K562 (cell line): ENCODE results near the gene CDH12. TPM values are rescaled to one million over a fixed set of nuclear protein-coding genes. Genes with fewer than 3 reads are reported as not detected.

Experiments used
- ATAC-seq: fragments of 200-7000 bp; cut with Tn5 transposase; 3 replicates; pipeline ENCODE4 v1.9.1; 2020; ENCODE audit warnings: moderate library complexity
- BruUV-seq: library from RNA; stranded (reverse); fragments of 400-500 nt; replicated peaks from 2 replicates; lab custom pipeline; 2021; lab: Mats Ljungman, UMichigan
- CTCF ChIA-PET: fragments of 300-600 bp; formaldehyde crosslinking; extraction: SDS; loops from one replicate; lab custom pipeline; 2021; ENCODE audit warnings: low intra/inter-chr PET ratio; lab: Yijun Ruan, JAX
- POLR2A ChIA-PET: fragments of 300-600, 350-650 bp; sonication (Branson Sonifier 250); formaldehyde crosslinking; extraction: SDS; loops from one replicate; lab custom pipeline; 2021; ENCODE audit warnings: antibody characterized with exemption, inconsistent platforms; lab: Yijun Ruan, JAX
- DNase-seq, 4 experiments: peaks; one replicate each; pipeline versions ENCODE4 v3.0.0 to v3.0.0-alpha.2; 2011 to 2018; ENCODE audit warnings: low spot score in 3 of 4, mixed read lengths in 3 of 4; ENCODE audit errors: extremely low read depth in 1 of 4
- FAIRE-seq: peaks from 2 replicates; lab custom pipeline; 2011; peaks lifted over from hg19 to GRCh38; lab: Jason Lieb, UNC
- H2AFZ ChIP-seq: 2 replicates; pipeline ENCODE4 v1.6.0; 2011; ENCODE audit warnings: low read depth, low read length, control low read depth, inconsistent platforms
- H3K27ac ChIP-seq: fragments of 200-600 bp; 3 replicates; pipeline ENCODE4 v1.8.0; 2011; ENCODE audit warnings: low read depth, mild to moderate bottlenecking, control low read depth, inconsistent platforms, low read length, moderate library complexity, mixed read lengths; ENCODE audit errors: extremely low read depth
- H3K27me3 ChIP-seq, 2 experiments: fragments of 300-600 bp in 1 of 2; 2 replicates in 1 of 2; 3 replicates in 1 of 2; pipeline versions ENCODE4 v1.6.0 to v1.8.0; 2011; ENCODE audit warnings: inconsistent platforms in 2 of 2, low read length in 2 of 2, mild to moderate bottlenecking in 1 of 2, mixed read lengths in 1 of 2, moderate library complexity in 1 of 2; ENCODE audit not compliant: control insufficient read depth in 2 of 2, insufficient read depth in 2 of 2
- H3K36me3 ChIP-seq: fragments of 300-600 bp; 3 replicates; pipeline ENCODE4 v1.8.0; 2011; ENCODE audit warnings: mild to moderate bottlenecking, low read length, inconsistent platforms; ENCODE audit not compliant: control insufficient read depth, insufficient read depth
- H3K4me1 ChIP-seq, 2 experiments: fragments of 200-600 bp in 1 of 2; replicated peaks in 1 of 2; 2 replicates in 1 of 2; 3 replicates in 1 of 2; pipeline versions ENCODE4 v1.5.1 to v1.8.0; 2011; ENCODE audit warnings: inconsistent platforms in 2 of 2, low read length in 2 of 2, mild to moderate bottlenecking in 1 of 2, mixed read lengths in 1 of 2, moderate library complexity in 1 of 2; ENCODE audit not compliant: control insufficient read depth in 2 of 2, insufficient read depth in 2 of 2
- H3K4me2 ChIP-seq: 2 replicates; pipeline ENCODE4 v1.6.1; 2011; ENCODE audit warnings: low read length, control low read depth, inconsistent platforms, mixed read lengths; ENCODE audit not compliant: insufficient read depth
- H3K4me3 ChIP-seq: fragments of 200-600 bp; sonication (generic), shearing (Covaris generic); 2 replicates; pipeline ENCODE4 v1.5.1; 2016; ENCODE audit warnings: control low read depth, inconsistent platforms
- H3K79me2 ChIP-seq: fragments of 200-600 bp; 3 replicates; pipeline ENCODE4 v1.8.0; 2011; ENCODE audit warnings: low read length, inconsistent platforms; ENCODE audit not compliant: control insufficient read depth, insufficient read depth
- H3K9ac ChIP-seq, 2 experiments: 2 replicates each; pipeline versions ENCODE4 v1.6.0 to v1.6.1; 2011; ENCODE audit warnings: low read depth in 2 of 2, low read length in 2 of 2, control low read depth in 1 of 2, inconsistent platforms in 1 of 2, mild to moderate bottlenecking in 1 of 2, mixed read lengths in 1 of 2; ENCODE audit not compliant: insufficient read depth in 1 of 2
- H3K9me1 ChIP-seq: one replicate; pipeline ENCODE4 v1.6.0; 2011; ENCODE audit warnings: inconsistent platforms, mild to moderate bottlenecking, low read length, moderate library complexity; ENCODE audit not compliant: control insufficient read depth, insufficient read depth
- H3K9me3 ChIP-seq: replicated peaks from 2 replicates; pipeline ENCODE4 v1.5.1; 2011; ENCODE audit warnings: low read depth, low read length, inconsistent platforms; ENCODE audit not compliant: control insufficient read depth, insufficient read depth
- H4K20me1 ChIP-seq: replicated peaks from 2 replicates; pipeline ENCODE4 v1.6.1; 2011; ENCODE audit warnings: low read length, inconsistent platforms, mixed read lengths; ENCODE audit not compliant: control insufficient read depth, insufficient read depth
- BCL6 ChIP-seq: fragments of 250-450 bp; sonication (Bioruptor Pico); IDR thresholded peaks from 2 replicates; pipeline ENCODE4 v1.4.0; 2020
- ESRRA ChIP-seq: fragments of 450-650 bp; IDR thresholded peaks from 2 replicates; pipeline ENCODE4 v1.6.1; 2014; ENCODE audit warnings: low read depth, mild to moderate bottlenecking, moderate library complexity, borderline replicate concordance
- FIP1L1 ChIP-seq: fragments of 200-400 bp; formaldehyde crosslinking; IDR thresholded peaks from 2 replicates; pipeline ENCODE4 v1.6.1; 2018; ENCODE audit warnings: mild to moderate bottlenecking, low read depth, low read length; ENCODE audit not compliant: poor library complexity, severe bottlenecking
- HIVEP1 ChIP-seq: fragments of 250-450 bp; sonication (Bioruptor Pico); IDR thresholded peaks from 2 replicates; pipeline ENCODE4 v1.4.0; 2020; ENCODE audit warnings: mild to moderate bottlenecking
- KLF1 ChIP-seq: fragments of 450-650 bp; IDR thresholded peaks from 2 replicates; pipeline ENCODE4 v1.6.1; 2016; ENCODE audit warnings: missing genetic modification characterization, missing compliant biosample characterization
- PHF20 ChIP-seq: fragments of 450-650 bp; IDR thresholded peaks from 2 replicates; pipeline ENCODE4 v1.6.1; 2018; ENCODE audit not compliant: partially characterized antibody
- PTBP1 ChIP-seq: fragments of 200-400 bp; formaldehyde crosslinking; IDR thresholded peaks from 2 replicates; pipeline ENCODE4 v1.6.1; 2017; ENCODE audit warnings: low read depth, low read length
- RBM22 ChIP-seq: fragments of 200-400 bp; formaldehyde crosslinking; IDR thresholded peaks from 2 replicates; pipeline ENCODE4 v1.6.1; 2018; ENCODE audit warnings: low read length, low read depth; ENCODE audit not compliant: poor library complexity, severe bottlenecking
- RFX5 ChIP-seq: IDR thresholded peaks from 2 replicates; pipeline ENCODE4 v1.6.1; 2011; ENCODE audit warnings: low read depth, mild to moderate bottlenecking, improper control_type of control experiment, low read length
- RHOXF2B ChIP-seq: fragments of 250-450 bp; sonication (Bioruptor Pico); conservative IDR thresholded peaks from 2 replicates; pipeline ENCODE4 v1.5.1; 2021
- YY1 ChIP-seq, 3 experiments: IDR thresholded peaks; 2 replicates each; pipeline ENCODE4 v1.6.1; 2011; ENCODE audit warnings: low read length in 2 of 3, mild to moderate bottlenecking in 2 of 3, moderate library complexity in 2 of 3, borderline replicate concordance in 1 of 3, control low read depth in 1 of 3, low read depth in 1 of 3; ENCODE audit not compliant: insufficient read depth in 3 of 3, insufficient replicate concordance in 2 of 3, control insufficient read depth in 1 of 3, insufficient read length in 1 of 3; ENCODE audit errors: extremely low read depth in 1 of 3
- ZNF41 ChIP-seq: fragments of 250-450 bp; sonication (Bioruptor Pico); conservative IDR thresholded peaks from 2 replicates; pipeline ENCODE4 v1.4.0; 2020; ENCODE audit warnings: mild to moderate bottlenecking
- WGBS: fragments of 100-300 bp; shearing (Covaris generic); methylation state at CpG from one replicate; pipeline ENCODE4 v1.1.6; 2016; ENCODE audit warnings: low coverage, mixed read lengths; ENCODE audit not compliant: insufficient coverage; ENCODE audit errors: missing lambda C conversion rate; 5-methylcytosine and 5-hydroxymethylcytosine counted together
- in situ Hi-C: fragments of 300-500 bp; cut with MboI; formaldehyde crosslinking; loops from 4 replicates; pipeline ENCODE4 v1.15.0; 2018; ENCODE audit warnings: inconsistent platforms, mixed read lengths
- intact Hi-C: fragments of 100-400 bp; cut with micrococcal nuclease; formaldehyde crosslinking; loops from 2 replicates; pipeline ENCODE4 v1.14.2; 2022
- polyA plus RNA-seq, 8 experiments: library from polyadenylated mRNA; depleted of rRNA in 4 of 8; stranded (reverse) in 5 of 8; unstranded in 3 of 8; fragments of >200 nt; fragmentation: Nextera tagmentation in 2 of 8; fragmentation: Illumina TruSeq in 1 of 8; extraction: Ambion mirVana in 2 of 8; extraction: Trizol in 1 of 8; gene quantifications; 2 replicates each; pipeline versions ENCODE4 v1.2.1 to v1.2.3, GENCODE V29; 2011 to 2014; ENCODE audit warnings: inconsistent platforms in 1 of 8, missing spikeins in 1 of 8
- total RNA-seq, 7 experiments: library from RNA; depleted of rRNA in 6 of 7; stranded (reverse); fragments of >200 nt in 6 of 7; fragmentation: Illumina TruSeq in 2 of 7; extraction: Trizol in 2 of 7; gene quantifications; 2 replicates each; pipeline versions ENCODE4 v1.2.1 to v1.2.3, GENCODE V29; 2011 to 2021; ENCODE audit warnings: low replicate concordance in 1 of 7
- TF ChIP-seq, protein P1 (sequence below): sonication (generic); formaldehyde crosslinking; IDR thresholded peaks from 2 replicates; pipeline ENCODE4 v1.8.1; 2022; ENCODE audit warnings: missing genetic modification reagents
- TF ChIP-seq, protein P2 (sequence below): fragments of 250-450 bp; sonication (Bioruptor Pico); IDR thresholded peaks from 2 replicates; pipeline ENCODE4 v1.5.0; 2021; ENCODE audit warnings: mild to moderate bottlenecking, moderate library complexity
- TF ChIP-seq, protein P3 (sequence below): sonication (generic); formaldehyde crosslinking; IDR thresholded peaks from 2 replicates; pipeline ENCODE4 v1.8.0; 2023; ENCODE audit warnings: mild to moderate bottlenecking, missing genetic modification reagents

CDH12 gene
- total and polyA plus RNA-seq, 9 of the 15 experiments (the other 6 are each of a cell fraction or from before 2014, with no cell fraction given): 0.03 to 1.7 (median 0.37) TPM

DNA sequence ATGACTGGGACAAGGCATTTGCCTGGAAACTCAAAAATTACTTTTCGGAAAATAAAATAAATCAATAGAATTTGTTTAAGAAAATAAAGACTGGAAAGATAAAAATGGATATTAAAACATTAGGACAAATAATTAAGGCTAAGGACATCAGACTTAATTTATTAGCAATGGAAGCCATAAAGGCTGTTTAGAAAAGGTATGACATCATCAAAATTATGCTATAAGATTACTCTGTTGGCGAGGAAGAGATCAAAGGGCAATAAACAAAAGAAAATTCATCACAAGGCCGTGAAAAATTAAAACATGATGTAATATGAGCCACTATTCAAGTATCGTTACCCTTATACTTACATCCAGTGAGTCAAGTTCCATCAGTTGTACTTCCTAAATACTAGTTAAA, 2.7 kb upstream of the CDH12 start:
- POLR2A ChIA-PET: interaction anchor here (0.7 kb wide), 1 partner anchor 22 kb away, joined by 3 read pairs; no protein-coding TSS in a partner anchor
- 5% methylated on average over 4 of the region's 4 CpGs for WGBS
- Histone ChIP-seq H3K9ac (no peak overlapping the region), H4K20me1 (no peaks in the 10 kb centered on the region), H3K9me3 (no peaks in the 10 kb centered on the region), H3K79me2 (no peaks in the 10 kb centered on the region), H3K36me3 (no peaks in the 10 kb centered on the region), H2AFZ (no peak overlapping the region), H3K4me2 (no peak overlapping the region), H3K9me1 (no peaks in the 10 kb centered on the region), H3K27me3 (no peaks in the 10 kb centered on the region), H3K4me1 (no peaks in the 10 kb centered on the region), H3K27ac (no peak overlapping the region), H3K4me3 (no peak overlapping the region)
- BruUV-seq: no TSS peak
- ATAC-seq (no peak), FAIRE-seq (no peak), DNase-seq (no peak)
- in situ Hi-C loops (no loop called here), intact Hi-C loops (no loop called here)
- CTCF ChIA-PET: no interaction called here
- no peak for TF ChIP-seq RHOXF2B (CRISPR knock-in tag)
- no peak for TF ChIP-seq PHF20
- TF ChIP-seq YY1 (IDR thresholded peaks at IDR 0.05; ENCODE audit: borderline replicate concordance in 1 of 3, control insufficient read depth in 1 of 3, extremely low read depth in 1 of 3, insufficient read depth in 3 of 3, insufficient read length in 1 of 3, insufficient replicate concordance in 2 of 3, low read depth in 1 of 3, low read length in 2 of 3): no peak
- TF ChIP-seq KLF1: no peak
- TF ChIP-seq ESRRA: no peak
- TF ChIP-seq, protein P1, sequence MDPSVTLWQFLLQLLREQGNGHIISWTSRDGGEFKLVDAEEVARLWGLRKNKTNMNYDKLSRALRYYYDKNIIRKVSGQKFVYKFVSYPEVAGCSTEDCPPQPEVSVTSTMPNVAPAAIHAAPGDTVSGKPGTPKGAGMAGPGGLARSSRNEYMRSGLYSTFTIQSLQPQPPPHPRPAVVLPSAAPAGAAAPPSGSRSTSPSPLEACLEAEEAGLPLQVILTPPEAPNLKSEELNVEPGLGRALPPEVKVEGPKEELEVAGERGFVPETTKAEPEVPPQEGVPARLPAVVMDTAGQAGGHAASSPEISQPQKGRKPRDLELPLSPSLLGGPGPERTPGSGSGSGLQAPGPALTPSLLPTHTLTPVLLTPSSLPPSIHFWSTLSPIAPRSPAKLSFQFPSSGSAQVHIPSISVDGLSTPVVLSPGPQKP (CRISPR knock-in tag): no peak
- no peak for TF ChIP-seq BCL6
- no peak for TF ChIP-seq ZNF41 (CRISPR knock-in tag)
- TF ChIP-seq, protein P2, sequence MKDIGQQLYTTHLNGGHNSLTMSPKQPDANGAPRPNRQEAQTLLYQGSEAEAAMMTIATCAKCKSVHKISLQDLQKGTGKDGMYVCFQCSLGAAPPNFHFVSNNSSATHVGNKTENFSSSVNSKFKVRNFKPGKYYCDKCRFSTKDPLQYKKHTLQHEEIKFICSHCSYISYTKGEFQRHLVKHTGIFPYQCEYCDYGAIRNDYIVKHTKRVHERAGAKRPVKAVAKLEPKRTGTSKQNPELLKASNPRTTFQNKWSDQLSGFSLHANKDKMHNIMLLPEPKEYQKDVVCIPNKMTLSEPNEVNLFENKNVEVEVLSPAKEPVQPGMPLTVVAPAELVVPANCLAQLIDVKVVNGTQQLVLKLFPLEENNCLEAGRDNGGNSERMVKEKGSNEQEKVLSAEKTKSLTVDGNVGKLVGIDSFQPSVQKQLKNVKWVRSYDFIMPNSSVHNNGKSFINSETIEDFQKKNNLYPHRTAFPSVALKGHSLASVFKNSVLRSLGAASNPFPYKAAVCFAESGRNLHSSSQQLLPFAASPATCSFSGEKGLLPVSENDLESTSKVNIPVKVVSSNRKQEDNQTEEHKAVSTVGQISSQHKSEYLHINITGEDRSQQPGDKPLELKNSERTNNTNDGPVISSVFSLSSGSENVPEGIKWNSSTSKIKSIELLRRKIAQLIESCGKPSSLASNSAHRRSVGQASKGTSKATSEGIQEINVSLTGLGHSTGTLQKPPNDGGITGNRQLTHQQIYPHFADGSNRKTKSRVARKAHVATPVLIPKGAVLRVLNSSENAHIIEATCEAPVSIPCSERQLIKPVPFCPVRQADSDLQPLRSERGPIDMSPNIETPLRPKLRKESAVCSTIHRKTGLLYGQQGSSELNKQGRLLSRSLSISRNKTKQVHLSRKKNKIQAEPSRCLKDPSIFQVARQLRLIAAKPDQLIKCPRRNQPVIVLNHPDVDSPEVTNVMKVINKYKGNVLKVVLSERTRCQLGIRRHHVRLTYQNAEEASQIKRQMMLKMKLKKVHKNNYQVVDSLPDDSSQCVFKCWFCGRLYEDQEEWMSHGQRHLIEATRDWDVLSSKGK (CRISPR knock-in tag): no peak
- TF ChIP-seq FIP1L1: no peak
- no peak for TF ChIP-seq RFX5
- TF ChIP-seq PTBP1: no peak
- no peak for TF ChIP-seq RBM22
- TF ChIP-seq, protein P3, sequence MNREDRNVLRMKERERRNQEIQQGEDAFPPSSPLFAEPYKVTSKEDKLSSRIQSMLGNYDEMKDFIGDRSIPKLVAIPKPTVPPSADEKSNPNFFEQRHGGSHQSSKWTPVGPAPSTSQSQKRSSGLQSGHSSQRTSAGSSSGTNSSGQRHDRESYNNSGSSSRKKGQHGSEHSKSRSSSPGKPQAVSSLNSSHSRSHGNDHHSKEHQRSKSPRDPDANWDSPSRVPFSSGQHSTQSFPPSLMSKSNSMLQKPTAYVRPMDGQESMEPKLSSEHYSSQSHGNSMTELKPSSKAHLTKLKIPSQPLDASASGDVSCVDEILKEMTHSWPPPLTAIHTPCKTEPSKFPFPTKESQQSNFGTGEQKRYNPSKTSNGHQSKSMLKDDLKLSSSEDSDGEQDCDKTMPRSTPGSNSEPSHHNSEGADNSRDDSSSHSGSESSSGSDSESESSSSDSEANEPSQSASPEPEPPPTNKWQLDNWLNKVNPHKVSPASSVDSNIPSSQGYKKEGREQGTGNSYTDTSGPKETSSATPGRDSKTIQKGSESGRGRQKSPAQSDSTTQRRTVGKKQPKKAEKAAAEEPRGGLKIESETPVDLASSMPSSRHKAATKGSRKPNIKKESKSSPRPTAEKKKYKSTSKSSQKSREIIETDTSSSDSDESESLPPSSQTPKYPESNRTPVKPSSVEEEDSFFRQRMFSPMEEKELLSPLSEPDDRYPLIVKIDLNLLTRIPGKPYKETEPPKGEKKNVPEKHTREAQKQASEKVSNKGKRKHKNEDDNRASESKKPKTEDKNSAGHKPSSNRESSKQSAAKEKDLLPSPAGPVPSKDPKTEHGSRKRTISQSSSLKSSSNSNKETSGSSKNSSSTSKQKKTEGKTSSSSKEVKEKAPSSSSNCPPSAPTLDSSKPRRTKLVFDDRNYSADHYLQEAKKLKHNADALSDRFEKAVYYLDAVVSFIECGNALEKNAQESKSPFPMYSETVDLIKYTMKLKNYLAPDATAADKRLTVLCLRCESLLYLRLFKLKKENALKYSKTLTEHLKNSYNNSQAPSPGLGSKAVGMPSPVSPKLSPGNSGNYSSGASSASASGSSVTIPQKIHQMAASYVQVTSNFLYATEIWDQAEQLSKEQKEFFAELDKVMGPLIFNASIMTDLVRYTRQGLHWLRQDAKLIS: no peak
- TF ChIP-seq HIVEP1 (CRISPR knock-in tag): no peak
